ENCODE measurements around the gene IKZF4.

DNA sequence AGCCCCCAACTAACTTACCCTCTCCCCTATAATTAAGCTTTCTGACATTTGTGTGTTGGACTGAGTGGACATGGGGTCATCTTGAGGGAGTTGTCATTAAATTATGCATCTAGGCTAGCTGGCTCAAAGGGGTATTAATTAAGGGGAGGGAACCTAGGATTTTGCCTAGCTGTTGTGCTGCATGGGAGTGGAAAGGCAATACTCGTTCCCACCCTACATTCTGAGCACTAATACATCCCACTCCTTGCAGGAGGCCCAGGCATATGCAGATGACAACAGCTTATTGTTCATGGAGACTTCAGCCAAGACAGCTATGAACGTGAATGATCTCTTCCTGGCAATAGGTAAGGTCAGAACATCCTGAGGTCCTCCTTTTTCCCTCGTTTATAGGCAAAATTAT, 29.7 kb upstream of the IKZF4 start:
- TF ChIP-seq, protein P1, sequence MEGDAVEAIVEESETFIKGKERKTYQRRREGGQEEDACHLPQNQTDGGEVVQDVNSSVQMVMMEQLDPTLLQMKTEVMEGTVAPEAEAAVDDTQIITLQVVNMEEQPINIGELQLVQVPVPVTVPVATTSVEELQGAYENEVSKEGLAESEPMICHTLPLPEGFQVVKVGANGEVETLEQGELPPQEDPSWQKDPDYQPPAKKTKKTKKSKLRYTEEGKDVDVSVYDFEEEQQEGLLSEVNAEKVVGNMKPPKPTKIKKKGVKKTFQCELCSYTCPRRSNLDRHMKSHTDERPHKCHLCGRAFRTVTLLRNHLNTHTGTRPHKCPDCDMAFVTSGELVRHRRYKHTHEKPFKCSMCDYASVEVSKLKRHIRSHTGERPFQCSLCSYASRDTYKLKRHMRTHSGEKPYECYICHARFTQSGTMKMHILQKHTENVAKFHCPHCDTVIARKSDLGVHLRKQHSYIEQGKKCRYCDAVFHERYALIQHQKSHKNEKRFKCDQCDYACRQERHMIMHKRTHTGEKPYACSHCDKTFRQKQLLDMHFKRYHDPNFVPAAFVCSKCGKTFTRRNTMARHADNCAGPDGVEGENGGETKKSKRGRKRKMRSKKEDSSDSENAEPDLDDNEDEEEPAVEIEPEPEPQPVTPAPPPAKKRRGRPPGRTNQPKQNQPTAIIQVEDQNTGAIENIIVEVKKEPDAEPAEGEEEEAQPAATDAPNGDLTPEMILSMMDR (IDR thresholded peaks at IDR 0.05) = no peak
- TF ChIP-seq POLR2A (IDR thresholded peaks at IDR 0.05) = no peak
